Measurements from ENCODE around the gene TSPEAR.

GRCh38 chr21:44466996-44467858 lies 244.1 kb downstream of the TSPEAR start:
- TF ChIP-seq CTCF (conservative IDR thresholded peaks at IDR 0.05 in 1 of 2, IDR thresholded peaks at IDR 0.05 in 1 of 2; ENCODE audit: low read depth in 1 of 2, low read length in 2 of 2), result no peak
- no peak for TF ChIP-seq EZH2 (IDR thresholded peaks at IDR 0.05; ENCODE audit: low read length, missing control alignments)

Measured in fibroblast of lung (primary cell).